PC-3 (cell line): ENCODE data around the gene GSK3B. TPM values are rescaled to one million over a fixed set of nuclear protein-coding genes. Genes with fewer than 3 reads are reported as not detected.

Source experiments
- ATAC-seq: fragments of 200-7000 bp; cut with Tn5 transposase; 2 replicates; pipeline ENCODE4 v1.9.1; 2020; ENCODE audit warnings: mild to moderate bottlenecking, moderate library complexity
- BruUV-seq: library from RNA; stranded (reverse); fragments of 400-500 nt; replicated peaks from 2 replicates; lab custom pipeline; 2021; lab: Mats Ljungman, UMichigan
- CTCF ChIA-PET: fragments of 300-600 bp; sonication (Branson Sonifier 250); formaldehyde crosslinking; loops from one replicate; lab custom pipeline; 2022; ENCODE audit warnings: antibody characterized with exemption; lab: Charles Lee
- POLR2A ChIA-PET: fragments of 300-600 bp; sonication (Branson Sonifier 250); formaldehyde crosslinking; loops from one replicate; lab custom pipeline; 2022; ENCODE audit warnings: antibody characterized with exemption; ENCODE audit not compliant: unreplicated experiment; lab: Charles Lee
- DNase-seq: peaks from one replicate; pipeline ENCODE4 v3.0.0-alpha.2; 2015
- H2AFZ ChIP-seq: fragments of 300-600 bp; sonication (generic); 2 replicates; pipeline ENCODE4 v1.6.0; 2016; ENCODE audit warnings: antibody characterized with exemption, low read length
- H3F3A ChIP-seq: fragments of 300-600 bp; sonication (generic); one replicate; pipeline ENCODE4 v1.6.0; 2017; ENCODE audit warnings: antibody characterized with exemption, low read length, control low read depth, mild to moderate bottlenecking; ENCODE audit not compliant: unreplicated experiment
- H3K27ac ChIP-seq: fragments of 300-600 bp; sonication (generic); 2 replicates; pipeline ENCODE4 v1.5.1; 2016; ENCODE audit warnings: mild to moderate bottlenecking, low read length
- H3K27me3 ChIP-seq: fragments of 300-600 bp; sonication (generic); 2 replicates; pipeline ENCODE4 v1.6.1; 2016; ENCODE audit warnings: low read length, mixed read lengths
- H3K36me3 ChIP-seq: fragments of 300-600 bp; sonication (generic); 2 replicates; pipeline ENCODE4 v1.6.1; 2016; ENCODE audit warnings: low read depth, mixed run types, low read length, mixed read lengths
- H3K4me1 ChIP-seq: fragments of 300-600 bp; sonication (generic); 2 replicates; pipeline ENCODE4 v1.5.1; 2016; ENCODE audit warnings: low read length; ENCODE audit not compliant: insufficient read depth
- H3K4me2 ChIP-seq: fragments of 300-600 bp; sonication (generic); 2 replicates; pipeline ENCODE4 v1.6.0; 2016; ENCODE audit warnings: low read length
- H3K4me3 ChIP-seq: fragments of 300-600 bp; sonication (generic); 2 replicates; pipeline ENCODE4 v1.5.1; 2016; ENCODE audit warnings: mild to moderate bottlenecking, low read length, mixed read lengths
- H3K79me2 ChIP-seq: fragments of 300-600 bp; sonication (generic); 2 replicates; pipeline ENCODE4 v1.6.1; 2017; ENCODE audit warnings: low read length, mixed read lengths
- H3K9ac ChIP-seq: fragments of 300-600 bp; sonication (generic); 2 replicates; pipeline ENCODE4 v1.6.0; 2016; ENCODE audit warnings: mild to moderate bottlenecking, low read length
- H3K9me2 ChIP-seq: fragments of 300-600 bp; sonication (generic); replicated peaks from 2 replicates; pipeline ENCODE4 v1.6.1; 2016; ENCODE audit warnings: mixed run types, low read length, mixed read lengths
- H3K9me3 ChIP-seq: fragments of 300-600 bp; sonication (generic); 2 replicates; pipeline ENCODE4 v1.6.1; 2016; ENCODE audit warnings: low read length, mixed read lengths
- H4K20me1 ChIP-seq: fragments of 300-600 bp; sonication (generic); 2 replicates; pipeline ENCODE4 v1.6.1; 2016; ENCODE audit warnings: low read length, mixed read lengths
- CTCF ChIP-seq: fragments of 300-600 bp; sonication (generic); conservative IDR thresholded peaks from 2 replicates; pipeline ENCODE4 v1.5.1; 2017; ENCODE audit warnings: antibody characterized with exemption, low read depth, mild to moderate bottlenecking, low read length
- EZH2 ChIP-seq: fragments of 300-600 bp; sonication (generic); IDR thresholded peaks from one replicate; pipeline ENCODE4 v1.6.1; 2017; ENCODE audit warnings: antibody characterized with exemption, mild to moderate bottlenecking, low read length; ENCODE audit not compliant: unreplicated experiment
- EZH2phosphoT487 ChIP-seq: fragments of 300-600 bp; sonication (generic); IDR thresholded peaks from 2 replicates; pipeline ENCODE4 v1.6.1; 2018; ENCODE audit warnings: mild to moderate bottlenecking, antibody characterized with exemption, low read length, borderline replicate concordance
- intact Hi-C: fragments of 100-400 bp; cut with micrococcal nuclease; formaldehyde crosslinking; loops from 2 replicates; pipeline ENCODE4 v1.9.0; 2023
- total RNA-seq: library from RNA; depleted of rRNA; stranded (reverse); fragments of >200 nt; gene quantifications from 2 replicates; pipeline ENCODE4 v1.2.3, GENCODE V29; 2014

GSK3B gene
- total RNA-seq, 1 experiment from 2014 or later, result 55.8 TPM

- Histone ChIP-seq H3K27me3 (no peaks in the 10 kb centered on the region), H3K27ac (no peak overlapping the region), H3K4me3 (no peak overlapping the region), H3K9me3 (no peaks in the 10 kb centered on the region), H3F3A (no peaks in the 10 kb centered on the region), H4K20me1 (peaks cover 61% of the 10 kb centered on the region), H3K9me2 (no peaks in the 10 kb centered on the region), H3K36me3 (no peaks in the 10 kb centered on the region), H2AFZ (no peak overlapping the region), H3K79me2 (peaks cover 97% of the 10 kb centered on the region), H3K4me2 (no peak overlapping the region), H3K4me1 (peaks cover 13% of the 10 kb centered on the region), H3K9ac (no peak overlapping the region)
- intact Hi-C loops, result no loop called here
- no peak for ATAC-seq
- no TSS peak for BruUV-seq
- TF ChIP-seq CTCF (no peak), EZH2 (no peak), EZH2phosphoT487 (no peak)
- POLR2A ChIA-PET, result no interaction called here
- CTCF ChIA-PET, result no interaction called here
- DNase-seq, result no peak
These were observed 72.7 kb downstream of the GSK3B start for GRCh38 chr3:120021523-120021922.

- no peak overlapping the region for H3K9ac ChIP-seq
- no peak overlapping the region for H2AFZ ChIP-seq
- DNase-seq (no peak), ATAC-seq (no peak)
- TF ChIP-seq CTCF (no peak), EZH2phosphoT487 (no peak), EZH2 (no peak)
- H3K4me1 ChIP-seq, result peaks cover 3% of the 10 kb centered on the region; the same call in 1 of the 2 replicates
- ChIA-PET POLR2A (no interaction called here), CTCF (no interaction called here)
- no peak overlapping the region for H3K4me2 ChIP-seq
- intact Hi-C loops, result no loop called here
- peaks cover 49% of the 10 kb centered on the region for H4K20me1 ChIP-seq
- no peaks in the 10 kb centered on the region for H3K36me3 ChIP-seq
- no peak overlapping the region for H3K4me3 ChIP-seq
- no TSS peak for BruUV-seq
- H3K27ac ChIP-seq, result no peak overlapping the region
- H3K9me3 ChIP-seq, result no peaks in the 10 kb centered on the region
- H3K27me3 ChIP-seq, result no peaks in the 10 kb centered on the region
- H3F3A ChIP-seq, result no peaks in the 10 kb centered on the region
- no peaks in the 10 kb centered on the region for H3K9me2 ChIP-seq
- H3K79me2 ChIP-seq, result peaks cover 97% of the 10 kb centered on the region
These were observed 75.9 kb downstream of the GSK3B start for GRCh38 chr3:120018299-120018698.

GRCh38 chr3:120017692-120018091 is 76.6 kb downstream of the GSK3B start:
- H3K9me2 ChIP-seq, result no peaks in the 10 kb centered on the region
- ATAC-seq (no peak), DNase-seq (no peak)
- H3K4me1 ChIP-seq, result peaks cover 3% of the 10 kb centered on the region; the same call in 1 of the 2 replicates
- intact Hi-C loops, result no loop called here
- peaks cover 48% of the 10 kb centered on the region for H4K20me1 ChIP-seq
- BruUV-seq, result no TSS peak
- H3K36me3 ChIP-seq, result no peaks in the 10 kb centered on the region
- H2AFZ ChIP-seq, result no peak overlapping the region
- H3K4me2 ChIP-seq, result no peak overlapping the region
- H3K9ac ChIP-seq, result no peak overlapping the region
- CTCF ChIA-PET, result no interaction called here
- no peaks in the 10 kb centered on the region for H3K9me3 ChIP-seq
- H3K4me3 ChIP-seq, result no peak overlapping the region
- no peak overlapping the region for H3K27ac ChIP-seq
- H3K27me3 ChIP-seq, result no peaks in the 10 kb centered on the region
- TF ChIP-seq EZH2phosphoT487, result no peak
- no peak for TF ChIP-seq EZH2
- no peak for TF ChIP-seq CTCF
- H3K79me2 ChIP-seq, result peaks cover 97% of the 10 kb centered on the region
- H3F3A ChIP-seq, result no peaks in the 10 kb centered on the region
- POLR2A ChIA-PET, result no interaction called here
